Epithelial cell of esophagus (primary cell): ENCODE data around the gene SMAD3.
A peak's percentile ranks its signal among the peaks of the same experiment; 100 is the strongest.

Source experiments
- DNase-seq: peaks from one replicate; pipeline ENCODE4 v3.0.0; 2010; ENCODE audit warnings: low read depth
- H3K4me3 ChIP-seq: 2 replicates; pipeline ENCODE4 v1.5.1; 2011; ENCODE audit warnings: mild to moderate bottlenecking, low read length, control low read depth
- CTCF ChIP-seq: IDR thresholded peaks from 2 replicates; pipeline ENCODE4 v1.5.1; 2011; ENCODE audit warnings: low read depth, mild to moderate bottlenecking, low read length, control low read depth, inconsistent platforms; ENCODE audit not compliant: insufficient read depth; ENCODE audit errors: missing control alignments

SMAD3 gene

GRCh38 chr15:67156834-67157233, 91.4 kb downstream of the SMAD3 start:
- DNase-seq, result no peak
- no peak overlapping the region for H3K4me3 ChIP-seq
- no peak for TF ChIP-seq CTCF

DNA sequence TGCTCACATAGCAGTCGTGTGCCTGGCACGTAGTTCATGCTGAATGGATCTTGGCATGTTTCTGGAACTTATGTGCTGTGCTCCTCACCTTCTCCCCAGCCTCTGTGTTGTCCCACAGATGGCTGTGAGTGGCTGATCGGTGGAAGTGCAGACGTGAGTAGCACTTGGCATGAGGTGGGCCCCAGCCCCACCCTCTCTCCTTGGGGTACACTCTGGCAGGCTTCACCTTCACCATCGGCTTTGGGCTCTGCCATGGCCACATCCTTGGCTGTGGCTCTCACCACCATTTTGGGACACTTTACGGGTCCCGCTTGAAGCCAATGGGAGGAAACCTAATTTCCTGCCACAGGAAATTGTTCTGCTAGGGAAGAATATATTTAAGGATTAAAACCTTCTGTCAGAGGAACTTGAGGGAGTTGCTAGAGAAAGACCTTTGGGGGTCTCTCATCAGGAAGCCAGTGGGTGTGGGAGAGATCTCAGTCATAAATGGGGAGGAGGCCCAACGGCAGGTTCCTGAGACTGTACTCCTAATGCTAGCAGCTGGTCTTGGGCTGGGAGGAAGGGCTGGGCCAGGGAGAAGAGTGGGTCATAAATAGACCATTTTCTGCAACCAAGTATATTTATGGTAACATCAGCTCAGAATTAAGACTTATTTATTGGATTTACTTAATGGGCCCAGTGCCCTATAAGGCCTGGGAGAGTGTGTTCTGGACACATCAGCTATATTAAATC, 92.3 kb downstream of the SMAD3 start:
- H3K4me3 ChIP-seq, result no peak overlapping the region
- no peak for DNase-seq
- TF ChIP-seq CTCF, result no peak

DNA sequence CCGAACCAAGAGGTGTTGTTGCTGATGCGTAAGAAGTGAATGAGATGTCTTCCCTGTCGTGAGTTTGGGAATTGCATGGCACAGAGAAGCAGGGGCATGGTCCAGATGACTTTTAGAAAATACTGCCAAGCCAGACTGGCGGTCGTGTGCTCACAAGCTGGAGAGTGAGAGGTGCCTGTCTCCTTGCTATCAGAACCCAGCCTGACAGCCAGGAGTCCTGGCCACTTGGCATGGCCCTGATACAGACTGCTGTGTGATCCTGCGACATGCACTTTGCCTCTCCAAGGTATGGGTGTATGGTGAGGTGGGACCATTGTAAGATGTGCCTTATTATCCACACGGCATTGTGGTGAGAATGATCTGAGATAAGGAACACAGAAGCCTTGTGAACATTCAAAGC, 93.0 kb downstream of the SMAD3 start:
- no peak for DNase-seq
- no peak for TF ChIP-seq CTCF
- no peak overlapping the region for H3K4me3 ChIP-seq

- TF ChIP-seq CTCF, result no peak
- no peak for DNase-seq
- no peak overlapping the region for H3K4me3 ChIP-seq
Observed at GRCh38 chr15:67161412-67161811, 96.0 kb downstream of the SMAD3 start.

GRCh38 chr15:67161881-67162280, 96.5 kb downstream of the SMAD3 start:
- H3K4me3 ChIP-seq, result no peak overlapping the region
- DNase-seq, result no peak
- TF ChIP-seq CTCF, result no peak

- no peak for TF ChIP-seq CTCF
- no peak for DNase-seq
Observed at GRCh38 chr15:67163180-67163579, 97.8 kb downstream of the SMAD3 start.

DNA sequence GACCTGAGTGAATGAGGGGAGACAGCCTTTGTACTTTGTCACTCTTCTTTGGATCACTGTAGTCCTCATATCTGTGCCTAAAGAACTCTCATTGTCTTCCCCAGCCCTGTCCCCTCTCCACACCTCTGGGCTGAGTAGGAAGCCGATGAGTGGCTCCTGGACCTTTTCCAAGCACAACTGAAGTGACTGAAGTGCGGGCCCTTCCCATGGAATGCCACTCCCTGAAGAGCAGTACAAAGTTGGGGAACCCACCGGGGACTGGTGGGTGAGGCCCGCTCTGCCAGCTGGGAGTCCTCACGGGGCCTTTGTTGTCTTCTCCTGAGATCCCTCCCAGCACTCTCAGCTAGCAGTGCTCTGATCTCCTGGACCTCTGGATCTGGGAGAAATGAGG, 99.0 kb downstream of the SMAD3 start:
- no peak for TF ChIP-seq CTCF
- DNase-seq, result peak; percentile 46

More at GRCh38 chr15:67163180-67163579, 97.8 kb downstream of the SMAD3 start:
- no peak overlapping the region for H3K4me3 ChIP-seq

More for the DNA sequence above, 99.0 kb downstream of the SMAD3 start:
- H3K4me3 ChIP-seq, result no peak overlapping the region
